GM21390 (cell line): ENCODE measurements around the gene C1R.
"Not testable (repeated sequence)": the region's sequence is repeated elsewhere in the genome, so short reads cannot be mapped to it uniquely, and the experiment has no call there.

Source experiments
- ATAC-seq: cut with Tn5 transposase; IDR thresholded peaks from one replicate; pipeline ENCODE4 v1.9.1; 2021; ENCODE audit not compliant: unreplicated experiment

C1R gene

GRCh38 chr12:7039403-7039802 is 52.8 kb downstream of the C1R start:
- ATAC-seq = no peak

GRCh38 chr12:7038591-7038990 is 53.7 kb downstream of the C1R start:
- no peak for ATAC-seq

- ATAC-seq = not testable (repeated sequence)
These were observed 54.8 kb downstream of the C1R start for GRCh38 chr12:7037411-7037810.

GRCh38 chr12:7035463-7035862 is 56.8 kb downstream of the C1R start:
- ATAC-seq = no peak

- ATAC-seq = no peak
These were observed 57.8 kb downstream of the C1R start for GRCh38 chr12:7034464-7034863.

- ATAC-seq = no peak
These were observed 59.3 kb downstream of the C1R start for GRCh38 chr12:7032990-7033389.

GRCh38 chr12:7031306-7031705 is 60.9 kb downstream of the C1R start:
- no peak for ATAC-seq
